LNCaP clone FGC (cell line): ENCODE measurements around the gene MEAF6.

ENCODE experiments used
- DNase-seq: peaks from one replicate; pipeline ENCODE4 v3.0.0-alpha.2; 2011; ENCODE audit warnings: low read depth
- H3K4me3 ChIP-seq: 2 replicates; pipeline ENCODE4 v1.5.1; 2011; ENCODE audit warnings: mild to moderate bottlenecking, low read depth, low read length, control low read depth
- TF ChIP-seq, protein P1 (sequence below): IDR thresholded peaks from 2 replicates; pipeline ENCODE4 v1.5.1; 2012; ENCODE audit warnings: mild to moderate bottlenecking; ENCODE audit not compliant: control insufficient read depth, insufficient read depth; ENCODE audit errors: extremely low read depth

The MEAF6 gene

DNA sequence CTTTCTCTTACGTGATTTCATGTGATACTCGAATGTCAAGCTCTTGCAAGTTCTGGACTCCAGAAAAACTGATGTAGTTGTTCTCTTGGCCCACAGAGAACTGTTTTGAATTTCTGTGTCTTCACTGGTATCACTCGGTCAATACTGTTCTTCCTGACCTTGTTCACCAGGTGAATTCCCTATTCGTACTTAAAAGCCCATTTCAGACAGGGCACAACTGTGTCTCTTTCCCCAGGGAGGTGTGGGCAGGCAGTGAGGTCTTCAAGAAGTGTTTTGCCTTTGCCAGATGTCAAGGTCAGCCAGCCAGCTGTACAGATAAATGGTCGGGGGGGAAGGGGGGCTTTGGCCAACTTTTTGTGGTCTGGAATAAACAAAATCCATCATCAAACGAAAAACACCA is 67.7 kb downstream of the MEAF6 start:
- no peak overlapping the region for H3K4me3 ChIP-seq
- TF ChIP-seq, protein P1, sequence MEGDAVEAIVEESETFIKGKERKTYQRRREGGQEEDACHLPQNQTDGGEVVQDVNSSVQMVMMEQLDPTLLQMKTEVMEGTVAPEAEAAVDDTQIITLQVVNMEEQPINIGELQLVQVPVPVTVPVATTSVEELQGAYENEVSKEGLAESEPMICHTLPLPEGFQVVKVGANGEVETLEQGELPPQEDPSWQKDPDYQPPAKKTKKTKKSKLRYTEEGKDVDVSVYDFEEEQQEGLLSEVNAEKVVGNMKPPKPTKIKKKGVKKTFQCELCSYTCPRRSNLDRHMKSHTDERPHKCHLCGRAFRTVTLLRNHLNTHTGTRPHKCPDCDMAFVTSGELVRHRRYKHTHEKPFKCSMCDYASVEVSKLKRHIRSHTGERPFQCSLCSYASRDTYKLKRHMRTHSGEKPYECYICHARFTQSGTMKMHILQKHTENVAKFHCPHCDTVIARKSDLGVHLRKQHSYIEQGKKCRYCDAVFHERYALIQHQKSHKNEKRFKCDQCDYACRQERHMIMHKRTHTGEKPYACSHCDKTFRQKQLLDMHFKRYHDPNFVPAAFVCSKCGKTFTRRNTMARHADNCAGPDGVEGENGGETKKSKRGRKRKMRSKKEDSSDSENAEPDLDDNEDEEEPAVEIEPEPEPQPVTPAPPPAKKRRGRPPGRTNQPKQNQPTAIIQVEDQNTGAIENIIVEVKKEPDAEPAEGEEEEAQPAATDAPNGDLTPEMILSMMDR = no peak
- no peak for DNase-seq

DNA sequence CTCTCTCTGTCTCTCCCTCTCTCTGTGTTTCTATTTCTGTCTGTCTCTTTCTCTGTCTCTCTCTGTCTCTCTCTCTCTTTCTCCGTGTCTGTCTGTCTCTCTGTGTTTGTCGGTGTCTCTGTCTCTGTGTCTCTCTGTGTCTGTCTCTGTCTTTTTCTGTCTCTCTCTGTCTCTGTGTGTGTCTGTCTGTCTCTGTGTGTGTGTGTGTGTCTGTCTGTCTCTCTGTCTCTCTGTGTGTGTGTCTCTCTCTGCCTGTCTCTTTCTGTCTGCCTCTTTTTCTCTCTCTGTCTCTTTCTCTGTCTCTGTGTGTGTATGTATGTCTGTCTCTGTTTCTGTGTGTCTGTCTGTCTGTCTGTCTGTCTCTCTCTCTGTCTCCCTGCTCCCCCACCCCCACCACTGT is 71.9 kb downstream of the MEAF6 start:
- no peak for DNase-seq
- TF ChIP-seq, protein P1 = no peak
- no peak overlapping the region for H3K4me3 ChIP-seq
